Chondrocyte (in vitro differentiated cells): Measurements from ENCODE around the gene NR1D1. TPM values are rescaled to one million over a fixed set of nuclear protein-coding genes. Genes with fewer than 3 reads are reported as not detected.

ENCODE experiments used
- DNase-seq: peaks from one replicate; pipeline ENCODE4 v3.0.0; 2021; ENCODE audit warnings: mixed read lengths, low spot score
- H3K27ac Mint-ChIP-seq: one replicate; pipeline ENCODE4 v1.8.0; 2021; ENCODE audit warnings: mild to moderate bottlenecking, moderate library complexity, mixed read lengths; ENCODE audit not compliant: unreplicated experiment
- H3K27me3 Mint-ChIP-seq: 2 replicates; pipeline ENCODE4 v1.8.0; 2021; ENCODE audit warnings: low read depth, mixed read lengths
- H3K36me3 Mint-ChIP-seq: 2 replicates; pipeline ENCODE4 v1.8.0; 2021; ENCODE audit warnings: low read depth, mixed read lengths
- H3K4me1 Mint-ChIP-seq: 2 replicates; pipeline ENCODE4 v1.8.0; 2021; ENCODE audit warnings: low read depth, mild to moderate bottlenecking, mixed read lengths
- H3K4me3 Mint-ChIP-seq: one replicate; pipeline ENCODE4 v1.8.0; 2021; ENCODE audit warnings: mild to moderate bottlenecking, moderate library complexity, mixed read lengths; ENCODE audit not compliant: unreplicated experiment
- H3K9me3 Mint-ChIP-seq: 2 replicates; pipeline ENCODE4 v1.8.0; 2021; ENCODE audit warnings: low read depth, mixed read lengths
- CTCF ChIP-seq: fragments of 200-600 bp; sonication (generic); IDR thresholded peaks from 2 replicates; pipeline ENCODE4 v1.5.0; 2021; ENCODE audit warnings: antibody characterized with exemption, mild to moderate bottlenecking, moderate library complexity
- total RNA-seq: library from RNA; stranded (reverse); gene quantifications from 3 replicates; pipeline ENCODE4 v1.2.1, GENCODE V29; 2021

Gene NR1D1
- total RNA-seq, 1 donor from 2014 or later: 5.9 TPM

DNA sequence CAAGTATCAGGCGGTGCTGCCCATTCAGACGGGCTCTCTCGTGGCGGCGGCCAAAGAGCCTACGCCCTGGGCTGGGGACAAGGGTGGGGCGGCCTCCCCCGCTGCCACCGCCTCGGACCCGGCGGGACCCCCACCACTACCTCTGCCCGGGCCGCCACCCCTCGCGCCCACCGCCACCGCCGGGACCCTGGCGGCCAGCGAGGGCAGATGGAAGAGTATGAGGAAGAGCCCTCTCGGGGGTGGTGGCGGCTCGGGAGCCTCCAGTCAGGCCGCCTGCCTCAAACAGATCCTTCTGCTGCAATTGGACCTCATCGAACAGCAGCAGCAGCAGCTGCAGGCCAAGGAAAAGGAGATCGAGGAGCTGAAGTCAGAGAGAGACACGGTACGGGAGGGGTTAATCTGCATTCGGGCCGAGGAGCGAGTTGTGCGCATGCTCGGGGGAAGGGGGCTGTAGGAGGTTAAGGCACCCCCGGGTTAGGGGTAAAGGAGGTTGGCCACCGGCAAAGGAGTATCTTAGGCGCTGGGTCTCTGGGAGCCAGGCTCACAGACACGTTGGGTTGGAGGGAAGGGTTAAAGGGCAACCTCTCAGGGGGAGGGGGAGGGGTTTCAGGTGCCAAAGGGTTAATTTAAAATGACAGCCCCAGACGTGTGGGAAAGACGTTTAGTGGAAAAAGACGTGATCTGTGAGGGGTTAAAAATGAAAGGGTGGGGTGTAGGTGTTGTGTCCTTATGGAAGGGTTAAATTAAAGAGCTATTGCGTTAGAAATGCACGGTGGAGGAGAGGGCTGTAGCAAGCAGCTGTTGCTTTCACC, 22.8 kb upstream of the NR1D1 start:
- H3K27ac Mint-ChIP-seq: peak overlapping the region; percentile 98
- peak overlapping the region; percentile 99 for H3K4me3 Mint-ChIP-seq
- DNase-seq: no peak
- no peaks in the 10 kb centered on the region for H3K27me3 Mint-ChIP-seq
- no peak for TF ChIP-seq CTCF
- H3K9me3 Mint-ChIP-seq: no peaks in the 10 kb centered on the region
- H3K36me3 Mint-ChIP-seq: peaks cover 13% of the 10 kb centered on the region
- H3K4me1 Mint-ChIP-seq: peaks cover 30% of the 10 kb centered on the region

GRCh38 chr17:40122136-40122998, 22.0 kb upstream of the NR1D1 start:
- TF ChIP-seq CTCF: peak; percentile 65
- Mint-ChIP-seq H3K27ac (no peak overlapping the region), H3K4me1 (peaks cover 30% of the 10 kb centered on the region), H3K36me3 (peaks cover 11% of the 10 kb centered on the region), H3K4me3 (peak overlapping the region; percentile 78), H3K9me3 (no peaks in the 10 kb centered on the region), H3K27me3 (no peaks in the 10 kb centered on the region)
- DNase-seq: no peak

- Mint-ChIP-seq H3K27me3 (no peaks in the 10 kb centered on the region), H3K9me3 (no peaks in the 10 kb centered on the region), H3K36me3 (peaks cover 7% of the 10 kb centered on the region), H3K4me3 (peak within 1 kb of the TSS; percentile 78), H3K27ac (peak within 1 kb of the TSS; percentile 91), H3K4me1 (peaks cover 29% of the 10 kb centered on the region)
- no peak for DNase-seq
- TF ChIP-seq CTCF: no peak
Measured at GRCh38 chr17:40121181-40122135, 21.1 kb upstream of the NR1D1 start, which contains the start of gene MSL1. TSS of gene MSL1 (plus strand) at chr17:40121971. CDS start at chr17:40122613, 642 bp downstream.

GRCh38 chr17:40115101-40115436, 14.7 kb upstream of the NR1D1 start:
- Mint-ChIP-seq H3K36me3 (no peaks in the 10 kb centered on the region), H3K9me3 (no peaks in the 10 kb centered on the region), H3K27ac (peak overlapping the region; percentile 99), H3K4me1 (peaks cover 61% of the 10 kb centered on the region), H3K27me3 (no peaks in the 10 kb centered on the region), H3K4me3 (no peak overlapping the region)
- DNase-seq: no peak
- no peak for TF ChIP-seq CTCF
